H1 (cell line): Measurements from ENCODE around the gene LIPA. TPM values are rescaled to one million over a fixed set of nuclear protein-coding genes. Genes with fewer than 3 reads are reported as not detected.

Experiments used
- BCL11A ChIP-seq, 2 experiments: IDR thresholded peaks; one replicate each; pipeline ENCODE4 v1.6.1; 2011; ENCODE audit warnings: low read depth in 2 of 2, low read length in 2 of 2, mild to moderate bottlenecking in 2 of 2
- CEBPB ChIP-seq: IDR thresholded peaks from 2 replicates; pipeline ENCODE4 v1.6.1; 2012; ENCODE audit warnings: low read depth, low read length
- HDAC2 ChIP-seq, 2 experiments: fragments of 300-600 bp in 1 of 2; sonication (generic) in 1 of 2; IDR thresholded peaks; 2 replicates each; pipeline ENCODE4 v1.6.1; 2011 to 2012; ENCODE audit warnings: low read depth in 2 of 2, low read length in 2 of 2, mild to moderate bottlenecking in 2 of 2, moderate library complexity in 2 of 2, borderline replicate concordance in 1 of 2, inconsistent platforms in 1 of 2
- RFX5 ChIP-seq: IDR thresholded peaks from 2 replicates; pipeline ENCODE4 v1.6.1; 2011; ENCODE audit warnings: low read depth, low read length, improper control_type of control experiment, borderline replicate concordance
- SP1 ChIP-seq: IDR thresholded peaks from 2 replicates; pipeline ENCODE4 v1.6.1; 2011; ENCODE audit warnings: low read depth, low read length
- TEAD4 ChIP-seq: IDR thresholded peaks from 2 replicates; pipeline ENCODE4 v1.6.1; 2012; ENCODE audit warnings: low read depth, low read length, inconsistent platforms, mixed read lengths
- USF2 ChIP-seq: IDR thresholded peaks from 2 replicates; pipeline ENCODE4 v1.6.1; 2011; ENCODE audit warnings: low read length, improper control_type of control experiment
- polyA plus RNA-seq, 7 experiments: library from polyadenylated mRNA; depleted of rRNA in 3 of 7; stranded (reverse) in 5 of 7; unstranded in 2 of 7; fragments of >200 nt in 5 of 7; fragments of 200-250 nt in 2 of 7; gene quantifications; 1 replicate in 5 of 7; 2 replicates in 1 of 7; 4 replicates in 1 of 7; pipeline versions ENCODE4 v1.2.1 to v1.2.3, GENCODE V29; 2011 to 2013; ENCODE audit warnings: missing spikeins in 2 of 7, mixed read lengths in 2 of 7
- total RNA-seq: library from RNA; stranded (reverse); fragmentation: NEBNext Ultra II Directional; extraction: Animal tissue kit (Norgen Biotek cat#: 25700); gene quantifications from 2 replicates; pipeline ENCODE4 v1.2.1, GENCODE V29; 2021

The LIPA gene
- total and polyA plus RNA-seq, 2 of the 8 experiments (the other 6 are each of a cell fraction or from before 2014, with no cell fraction given): 18.1 to 32.4 TPM

- TF ChIP-seq USF2 (no peak), TEAD4 (no peak), RFX5 (no peak), SP1 (no peak), CEBPB (no peak), HDAC2 (IDR thresholded peaks at IDR 0.05; ENCODE audit: borderline replicate concordance in 1 of 2, low read depth in 2 of 2, low read length in 2 of 2) (no peak), BCL11A (IDR thresholded peaks at IDR 0.05; ENCODE audit: low read depth in 2 of 2, low read length in 2 of 2) (no peak)
Measured at GRCh38 chr10:89266721-89267453, 15.3 kb upstream of the LIPA start (continued).
